ENCODE data around the gene ERBIN.

DNA sequence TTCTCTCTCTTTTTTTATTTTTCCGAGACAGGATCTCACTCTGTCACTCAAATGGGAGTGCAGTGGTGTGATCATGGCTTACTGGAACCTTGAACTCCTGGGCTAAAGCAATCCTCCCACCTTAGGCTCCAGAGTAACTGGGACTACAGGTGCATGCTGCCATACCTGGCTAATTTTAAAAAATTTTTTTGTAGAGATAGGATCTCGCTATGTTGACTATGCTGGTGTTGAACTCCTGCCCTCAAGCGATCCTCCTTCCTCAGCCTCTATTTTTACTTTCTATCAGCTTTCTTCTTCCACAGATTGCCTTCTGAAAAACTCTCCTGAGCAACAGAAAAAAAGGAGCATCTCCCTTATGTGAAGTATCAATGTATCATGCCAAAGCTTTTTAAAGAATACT, 14.1 kb upstream of the ERBIN start:
- TF ChIP-seq POLR2A (IDR thresholded peaks at IDR 0.05; ENCODE audit: control extremely low read depth in 1 of 2, low read depth in 2 of 2, low read length in 2 of 2) (no peak), ZNF274 (IDR thresholded peaks at IDR 0.05; ENCODE audit: borderline replicate concordance, extremely low read depth, low read length) (no peak), SIN3A (conservative IDR thresholded peaks at IDR 0.05 in 1 of 2, IDR thresholded peaks at IDR 0.05 in 1 of 2; ENCODE audit: low read depth in 1 of 2, low read length in 2 of 2) (no peak), KDM1A (IDR thresholded peaks at IDR 0.05; ENCODE audit: borderline replicate concordance, low read length) (no peak), CHD2 (IDR thresholded peaks at IDR 0.05; ENCODE audit: low read length) (no peak), SIRT6 (IDR thresholded peaks at IDR 0.05; ENCODE audit: low read length) (no peak), SUZ12 (IDR thresholded peaks at IDR 0.05; ENCODE audit: low read length) (no peak), EP300 (IDR thresholded peaks at IDR 0.05; ENCODE audit: borderline replicate concordance in 1 of 2, low read depth in 2 of 2, low read length in 2 of 2) (no peak), EZH2 (IDR thresholded peaks at IDR 0.05; ENCODE audit: low read depth, low read length, severe bottlenecking) (no peak), CHD1 (IDR thresholded peaks at IDR 0.05; ENCODE audit: low read depth, low read length) (no peak)
- TF ChIP-seq, protein P1, sequence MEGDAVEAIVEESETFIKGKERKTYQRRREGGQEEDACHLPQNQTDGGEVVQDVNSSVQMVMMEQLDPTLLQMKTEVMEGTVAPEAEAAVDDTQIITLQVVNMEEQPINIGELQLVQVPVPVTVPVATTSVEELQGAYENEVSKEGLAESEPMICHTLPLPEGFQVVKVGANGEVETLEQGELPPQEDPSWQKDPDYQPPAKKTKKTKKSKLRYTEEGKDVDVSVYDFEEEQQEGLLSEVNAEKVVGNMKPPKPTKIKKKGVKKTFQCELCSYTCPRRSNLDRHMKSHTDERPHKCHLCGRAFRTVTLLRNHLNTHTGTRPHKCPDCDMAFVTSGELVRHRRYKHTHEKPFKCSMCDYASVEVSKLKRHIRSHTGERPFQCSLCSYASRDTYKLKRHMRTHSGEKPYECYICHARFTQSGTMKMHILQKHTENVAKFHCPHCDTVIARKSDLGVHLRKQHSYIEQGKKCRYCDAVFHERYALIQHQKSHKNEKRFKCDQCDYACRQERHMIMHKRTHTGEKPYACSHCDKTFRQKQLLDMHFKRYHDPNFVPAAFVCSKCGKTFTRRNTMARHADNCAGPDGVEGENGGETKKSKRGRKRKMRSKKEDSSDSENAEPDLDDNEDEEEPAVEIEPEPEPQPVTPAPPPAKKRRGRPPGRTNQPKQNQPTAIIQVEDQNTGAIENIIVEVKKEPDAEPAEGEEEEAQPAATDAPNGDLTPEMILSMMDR (IDR thresholded peaks at IDR 0.05; ENCODE audit: control extremely low read depth in 1 of 3, insufficient read depth in 1 of 3, low read depth in 1 of 3, low read length in 3 of 3) = no peak
- TF ChIP-seq, protein P2, sequence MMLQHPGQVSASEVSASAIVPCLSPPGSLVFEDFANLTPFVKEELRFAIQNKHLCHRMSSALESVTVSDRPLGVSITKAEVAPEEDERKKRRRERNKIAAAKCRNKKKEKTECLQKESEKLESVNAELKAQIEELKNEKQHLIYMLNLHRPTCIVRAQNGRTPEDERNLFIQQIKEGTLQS (IDR thresholded peaks at IDR 0.05; ENCODE audit: insufficient read depth, low read depth, low read length) = no peak
- TF ChIP-seq, protein P3, sequence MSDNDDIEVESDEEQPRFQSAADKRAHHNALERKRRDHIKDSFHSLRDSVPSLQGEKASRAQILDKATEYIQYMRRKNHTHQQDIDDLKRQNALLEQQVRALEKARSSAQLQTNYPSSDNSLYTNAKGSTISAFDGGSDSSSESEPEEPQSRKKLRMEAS (IDR thresholded peaks at IDR 0.05) = no peak
